HepG2 (cell line): Measurements from ENCODE around the gene AGBL3. TPM values are rescaled to one million over a fixed set of nuclear protein-coding genes. Genes with fewer than 3 reads are reported as not detected.
A peak's percentile ranks its signal among the peaks of the same experiment; 100 is the strongest.

ENCODE experiments used
- AHR ChIP-seq: IDR thresholded peaks from 2 replicates; pipeline ENCODE4 v1.6.1; 2018; ENCODE audit warnings: missing genetic modification reagents, missing compliant biosample characterization
- EP300 ChIP-seq, 3 experiments: sonication (generic) in 1 of 3; formaldehyde crosslinking in 1 of 3; IDR thresholded peaks; 2 replicates each; pipeline versions ENCODE4 v1.5.1 to v1.6.1; 2011 to 2020; ENCODE audit warnings: low read depth in 2 of 3, low read length in 2 of 3, borderline replicate concordance in 1 of 3, improper control_type of control experiment in 1 of 3, mild to moderate bottlenecking in 1 of 3, missing genetic modification reagents in 1 of 3, moderate library complexity in 1 of 3
- ETV5 ChIP-seq: IDR thresholded peaks from 2 replicates; pipeline ENCODE4 v1.6.1; 2018; ENCODE audit warnings: missing biosample characterization, missing genetic modification reagents, inconsistent platforms, borderline replicate concordance
- FOXP4 ChIP-seq: sonication (generic); formaldehyde crosslinking; IDR thresholded peaks from 2 replicates; pipeline ENCODE4 v1.4.0; 2020; ENCODE audit warnings: missing genetic modification reagents
- HMG20A ChIP-seq: IDR thresholded peaks from 2 replicates; pipeline ENCODE4 v1.6.1; 2016; ENCODE audit warnings: borderline replicate concordance
- KDM2A ChIP-seq: sonication (generic); formaldehyde crosslinking; IDR thresholded peaks from 2 replicates; pipeline ENCODE4 v1.4.0; 2020; ENCODE audit warnings: low read depth, missing genetic modification reagents, borderline replicate concordance
- KLF6 ChIP-seq: IDR thresholded peaks from 2 replicates; pipeline ENCODE4 v1.8.0; 2016; ENCODE audit warnings: missing biosample characterization, missing genetic modification reagents
- MED1 ChIP-seq: sonication (generic); formaldehyde crosslinking; IDR thresholded peaks from 2 replicates; pipeline ENCODE4 v1.4.0; 2020; ENCODE audit warnings: missing genetic modification reagents
- NCOA2 ChIP-seq: sonication (generic); formaldehyde crosslinking; IDR thresholded peaks from 2 replicates; pipeline ENCODE4 v1.8.0; 2022; ENCODE audit warnings: inconsistent platforms
- NFE2L2 ChIP-seq: fragments of 150-350 bp; IDR thresholded peaks from 2 replicates; pipeline ENCODE4 v1.6.1; 2014; ENCODE audit warnings: low read length
- POGZ ChIP-seq: sonication (generic); formaldehyde crosslinking; IDR thresholded peaks from 2 replicates; pipeline ENCODE4 v1.4.0; 2020; ENCODE audit warnings: mild to moderate bottlenecking, missing genetic modification reagents
- POLR2A ChIP-seq, 2 experiments: IDR thresholded peaks; 2 replicates each; pipeline ENCODE4 v1.6.1; 2011; ENCODE audit warnings: low read depth in 2 of 2, low read length in 2 of 2, mild to moderate bottlenecking in 1 of 2, moderate library complexity in 1 of 2; ENCODE audit not compliant: insufficient read depth in 1 of 2
- RARA ChIP-seq: IDR thresholded peaks from 2 replicates; pipeline ENCODE4 v1.6.1; 2016; ENCODE audit warnings: missing genetic modification reagents, missing compliant biosample characterization
- SAP130 ChIP-seq: IDR thresholded peaks from 2 replicates; pipeline ENCODE4 v1.6.1; 2016; ENCODE audit warnings: low read depth
- SOX5 ChIP-seq: IDR thresholded peaks from 2 replicates; pipeline ENCODE4 v1.6.1; 2016; ENCODE audit warnings: borderline replicate concordance
- YY1 ChIP-seq: IDR thresholded peaks from 2 replicates; pipeline ENCODE4 v1.6.1; 2011; ENCODE audit warnings: low read length, low read depth, moderate library complexity, mild to moderate bottlenecking; ENCODE audit not compliant: insufficient read depth, insufficient replicate concordance
- ZBTB38 ChIP-seq: sonication (generic); formaldehyde crosslinking; IDR thresholded peaks from 2 replicates; pipeline ENCODE4 v1.5.1; 2020; ENCODE audit warnings: mild to moderate bottlenecking, missing genetic modification reagents
- ZGPAT ChIP-seq: IDR thresholded peaks from 2 replicates; pipeline ENCODE4 v1.6.1; 2016; ENCODE audit warnings: mild to moderate bottlenecking
- ZNF121 ChIP-seq: sonication (generic); formaldehyde crosslinking; IDR thresholded peaks from 2 replicates; pipeline ENCODE4 v1.5.0; 2020; ENCODE audit warnings: mild to moderate bottlenecking, missing genetic modification reagents
- ZNF589 ChIP-seq: sonication (generic); formaldehyde crosslinking; conservative IDR thresholded peaks from 2 replicates; pipeline ENCODE4 v1.8.0; 2022; ENCODE audit warnings: mild to moderate bottlenecking, moderate library complexity, missing genetic modification reagents
- ZNF615 ChIP-seq: sonication (generic); formaldehyde crosslinking; IDR thresholded peaks from 2 replicates; pipeline ENCODE4 v1.5.0; 2020; ENCODE audit warnings: mild to moderate bottlenecking, missing genetic modification reagents, borderline replicate concordance
- ZNF792 ChIP-seq: IDR thresholded peaks from 2 replicates; pipeline ENCODE4 v1.6.1; 2016
- polyA plus RNA-seq, 8 experiments: library from polyadenylated mRNA; depleted of rRNA in 3 of 8; stranded (reverse) in 7 of 8; unstranded in 1 of 8; fragments of >200 nt; fragmentation: Illumina TruSeq in 4 of 8; extraction: Trizol in 4 of 8; gene quantifications; 2 replicates each; pipeline versions ENCODE4 v1.2.1 to v1.2.3, GENCODE V29; 2011 to 2016; ENCODE audit warnings: low read depth in 4 of 8, missing spikeins in 1 of 8, mixed read lengths in 1 of 8; ENCODE audit not compliant: insufficient read depth in 1 of 8
- total RNA-seq, 5 experiments: library from RNA; depleted of rRNA; stranded (reverse); fragments of >200 nt; fragmentation: Illumina TruSeq; extraction: Trizol; gene quantifications; 2 replicates each; pipeline ENCODE4 v1.2.3, GENCODE V29; 2016; ENCODE audit warnings: low read depth in 1 of 5

AGBL3 gene
- total and polyA plus RNA-seq, 2 of the 13 experiments (the other 11 are each of a cell fraction or from before 2014, with no cell fraction given), result 2.2 to 7.2 TPM

- TF ChIP-seq FOXP4 (peak; percentile 61; the same call in 1 of the 2 replicates), KDM2A (no peak), ETV5 (CRISPR knock-in tag) (peak; percentile 51; the same call in 1 of the 2 replicates), SOX5 (CRISPR knock-in tag) (peak; percentile 74; the same call in 1 of the 2 replicates), ZGPAT (CRISPR knock-in tag) (0 out of 2 replicates have a peak, but pooled peaks have one; percentile 16), HMG20A (CRISPR knock-in tag) (peak; percentile 44; the same call in 1 of the 2 replicates), ZNF589 (CRISPR knock-in tag) (no peak), ZNF121 (CRISPR knock-in tag) (peak; percentile 21; the same call in 1 of the 2 replicates), ZNF792 (0 out of 2 replicates have a peak, but pooled peaks have one; percentile 23), NCOA2 (peak; percentile 52), SAP130 (CRISPR knock-in tag) (peak; percentile 75), RARA (peak; percentile 36; the same call in 1 of the 2 replicates), MED1 (CRISPR knock-in tag) (peak; percentile 62), KLF6 (CRISPR knock-in tag) (no peak), YY1 (peak; percentile 21), EP300 (IDR thresholded peaks at IDR 0.05; ENCODE audit: low read depth in 2 of 2, low read length in 2 of 2) (peak in 1 of 2 experiments; percentile 54; a peak in 1 of 4 replicates), EP300 (CRISPR knock-in tag; IDR thresholded peaks at IDR 0.05; ENCODE audit: borderline replicate concordance) (no peak), ZNF615 (CRISPR knock-in tag) (0 out of 2 replicates have a peak, but pooled peaks have one; percentile 49), NFE2L2 (peak; percentile 87), POGZ (CRISPR knock-in tag) (0 out of 2 replicates have a peak, but pooled peaks have one; percentile 19), ZBTB38 (CRISPR knock-in tag) (no peak), AHR (CRISPR knock-in tag) (no peak), POLR2A (IDR thresholded peaks at IDR 0.05; ENCODE audit: insufficient read depth in 1 of 2, low read depth in 2 of 2, low read length in 2 of 2) (no peak)
These were observed 174.0 kb downstream of the AGBL3 start (continued) for GRCh38 chr7:135160098-135160857.
